HCT116 (cell line): ENCODE measurements around the gene PPIF. TPM values are rescaled to one million over a fixed set of nuclear protein-coding genes. Genes with fewer than 3 reads are reported as not detected.

Source experiments
- ATAC-seq: fragments of 200-7000 bp; cut with Tn5 transposase; 2 replicates; pipeline ENCODE4 v1.9.1; 2020; ENCODE audit warnings: mild to moderate bottlenecking, moderate library complexity
- BruUV-seq: library from RNA; stranded (reverse); fragments of 400-500 nt; replicated peaks from 2 replicates; lab custom pipeline; 2021; lab: Mats Ljungman, UMichigan
- CTCF ChIA-PET: fragments of 300-600 bp; sonication (Branson Sonifier 250); formaldehyde crosslinking; loops from one replicate; lab custom pipeline; 2021; ENCODE audit warnings: antibody characterized with exemption; lab: Charles Lee
- POLR2A ChIA-PET: fragments of 300-600, 350-600 bp; sonication (Branson Sonifier 250); formaldehyde crosslinking; loops from one replicate; lab custom pipeline; 2021; ENCODE audit warnings: antibody characterized with exemption; lab: Charles Lee
- RAD21 ChIA-PET, 2 experiments: fragments of 300-600 bp; sonication (Branson Sonifier 250); formaldehyde crosslinking; loops; one replicate each; lab custom pipeline; 2023; ENCODE audit warnings: low total read pairs in 2 of 2; ENCODE audit not compliant: uncharacterized antibody in 2 of 2, unreplicated experiment in 2 of 2, low non-redundant PET in 1 of 2; lab: Charles Lee
- DNase-seq: peaks from one replicate; pipeline ENCODE4 v3.0.0-alpha.2; 2010; ENCODE audit warnings: low read depth, low spot score
- H2AFZ ChIP-seq: fragments of 200-600 bp; shearing (Covaris generic), sonication (generic); 2 replicates; pipeline ENCODE4 v1.6.1; 2017; ENCODE audit warnings: low read depth, mixed run types, mixed read lengths, antibody characterized with exemption, low read length; ENCODE audit not compliant: poor library complexity, severe bottlenecking
- H3K27ac ChIP-seq: 2 replicates; pipeline ENCODE4 v1.5.1; 2012; ENCODE audit warnings: low read depth, low read length
- H3K27me3 ChIP-seq: fragments of 200-600 bp; sonication (generic); 2 replicates; pipeline ENCODE4 v1.6.1; 2016; ENCODE audit warnings: mixed run types, low read length, mixed read lengths; ENCODE audit not compliant: insufficient read depth
- H3K36me3 ChIP-seq, 2 experiments: fragments of 200-500 bp in 1 of 2; fragments of 200-600 bp in 1 of 2; sonication (Bioruptor generic) in 1 of 2; sonication (generic) in 1 of 2; 2 replicates each; pipeline versions ENCODE4 v1.5.1 to v1.6.1; 2014 to 2016; ENCODE audit warnings: low read length in 2 of 2, inconsistent platforms in 1 of 2, mixed read lengths in 1 of 2, mixed run types in 1 of 2; ENCODE audit not compliant: insufficient read depth in 2 of 2, control insufficient read depth in 1 of 2
- H3K4me1 ChIP-seq, 2 experiments: fragments of 200-600 bp in 1 of 2; sonication (generic) in 1 of 2; 2 replicates each; pipeline versions ENCODE4 v1.5.1 to v1.6.1; 2012 to 2017; ENCODE audit warnings: low read length in 2 of 2, inconsistent platforms in 1 of 2, mild to moderate bottlenecking in 1 of 2, mixed read lengths in 1 of 2, mixed run types in 1 of 2, moderate library complexity in 1 of 2; ENCODE audit not compliant: insufficient read depth in 2 of 2, control insufficient read depth in 1 of 2
- H3K4me2 ChIP-seq: fragments of 200-600 bp; sonication (generic); 2 replicates; pipeline ENCODE4 v1.6.1; 2017; ENCODE audit warnings: mixed run types, low read length, mixed read lengths
- H3K4me3 ChIP-seq, 2 experiments: fragments of 200-600 bp in 1 of 2; sonication (generic) in 1 of 2; replicated peaks in 1 of 2; 2 replicates each; pipeline ENCODE4 v1.5.1; 2011 to 2016; ENCODE audit warnings: low read length in 2 of 2, control low read depth in 1 of 2, low read depth in 1 of 2, mild to moderate bottlenecking in 1 of 2, mixed read lengths in 1 of 2, mixed run types in 1 of 2
- H3K79me2 ChIP-seq: fragments of 200-600 bp; sonication (generic); 2 replicates; pipeline ENCODE4 v1.6.1; 2017; ENCODE audit warnings: mild to moderate bottlenecking, mixed run types, low read length, moderate library complexity, mixed read lengths; ENCODE audit not compliant: insufficient read depth
- H3K9ac ChIP-seq: fragments of 200-600 bp; sonication (generic); 2 replicates; pipeline ENCODE4 v1.6.1; 2016; ENCODE audit warnings: low read length, mixed read lengths
- H3K9me2 ChIP-seq: fragments of 200-600 bp; sonication (generic), shearing (Covaris generic); 2 replicates; pipeline ENCODE4 v1.6.1; 2017; ENCODE audit warnings: mixed run types, mild to moderate bottlenecking, moderate library complexity; ENCODE audit not compliant: insufficient read depth
- H3K9me3 ChIP-seq, 2 experiments: fragments of 200-500 bp in 1 of 2; fragments of 200-600 bp in 1 of 2; sonication (Bioruptor generic) in 1 of 2; sonication (generic) in 1 of 2; 2 replicates each; pipeline ENCODE4 v1.6.1; 2014 to 2017; ENCODE audit warnings: low read length in 2 of 2, mixed read lengths in 2 of 2, inconsistent platforms in 1 of 2, low read depth in 1 of 2, mild to moderate bottlenecking in 1 of 2, mixed run types in 1 of 2, moderate library complexity in 1 of 2; ENCODE audit not compliant: control insufficient read depth in 1 of 2, insufficient read depth in 1 of 2
- H4K20me1 ChIP-seq: fragments of 200-600 bp; sonication (generic), shearing (Covaris generic); 2 replicates; pipeline ENCODE4 v1.6.1; 2017; ENCODE audit warnings: mixed run types, mild to moderate bottlenecking, moderate library complexity; ENCODE audit not compliant: insufficient read depth
- CBX3 ChIP-seq: IDR thresholded peaks from 2 replicates; pipeline ENCODE4 v1.6.1; 2012; ENCODE audit warnings: low read depth
- CEBPB ChIP-seq: IDR thresholded peaks from 2 replicates; pipeline ENCODE4 v1.6.1; 2012; ENCODE audit warnings: low read depth
- EGR1 ChIP-seq: IDR thresholded peaks from 2 replicates; pipeline ENCODE4 v1.6.1; 2012; ENCODE audit warnings: low read depth
- ELF1 ChIP-seq: IDR thresholded peaks from 2 replicates; pipeline ENCODE4 v1.6.1; 2012; ENCODE audit warnings: low read depth, borderline replicate concordance
- EZH2 ChIP-seq: fragments of 200-600 bp; sonication (generic); IDR thresholded peaks from 2 replicates; pipeline ENCODE4 v1.6.1; 2017; ENCODE audit warnings: antibody characterized with exemption, mixed run types
- EZH2phosphoT487 ChIP-seq: fragments of 200-600 bp; IDR thresholded peaks from 2 replicates; pipeline ENCODE4 v1.6.1; 2018; ENCODE audit warnings: antibody characterized with exemption, borderline replicate concordance
- FOSL1 ChIP-seq: IDR thresholded peaks from 2 replicates; pipeline ENCODE4 v1.6.1; 2012; ENCODE audit warnings: low read depth
- JUND ChIP-seq: IDR thresholded peaks from 2 replicates; pipeline ENCODE4 v1.6.1; 2012
- POLR2A ChIP-seq: IDR thresholded peaks from 2 replicates; pipeline ENCODE4 v1.7.0; 2011; ENCODE audit warnings: borderline replicate concordance; ENCODE audit not compliant: insufficient read depth, insufficient read length; ENCODE audit errors: extremely low read depth
- RAD21 ChIP-seq: IDR thresholded peaks from 2 replicates; pipeline ENCODE4 v1.6.1; 2012; ENCODE audit warnings: low read depth, mild to moderate bottlenecking
- SP1 ChIP-seq: IDR thresholded peaks from 2 replicates; pipeline ENCODE4 v1.6.1; 2012; ENCODE audit warnings: low read depth
- SRF ChIP-seq: IDR thresholded peaks from 2 replicates; pipeline ENCODE4 v1.6.1; 2012; ENCODE audit warnings: low read depth
- intact Hi-C: fragments of 100-400 bp; cut with micrococcal nuclease; formaldehyde crosslinking; loops from 2 replicates; pipeline ENCODE4 v1.10.0; 2022
- total RNA-seq: library from RNA; stranded (reverse); gene quantifications from one replicate; pipeline ENCODE4 v1.2.1, GENCODE V29; 2021; ENCODE audit not compliant: unreplicated experiment
- TF ChIP-seq, protein P1 (sequence below): IDR thresholded peaks from 2 replicates; pipeline ENCODE4 v1.6.1; 2012
- TF ChIP-seq, protein P2 (sequence below): IDR thresholded peaks from 2 replicates; pipeline ENCODE4 v1.6.1; 2012
- TF ChIP-seq, protein P3 (sequence below): IDR thresholded peaks from 2 replicates; pipeline ENCODE4 v1.6.1; 2012; ENCODE audit warnings: low read depth

The PPIF gene
- total RNA-seq, 1 experiment from 2014 or later = 85.0 TPM

DNA sequence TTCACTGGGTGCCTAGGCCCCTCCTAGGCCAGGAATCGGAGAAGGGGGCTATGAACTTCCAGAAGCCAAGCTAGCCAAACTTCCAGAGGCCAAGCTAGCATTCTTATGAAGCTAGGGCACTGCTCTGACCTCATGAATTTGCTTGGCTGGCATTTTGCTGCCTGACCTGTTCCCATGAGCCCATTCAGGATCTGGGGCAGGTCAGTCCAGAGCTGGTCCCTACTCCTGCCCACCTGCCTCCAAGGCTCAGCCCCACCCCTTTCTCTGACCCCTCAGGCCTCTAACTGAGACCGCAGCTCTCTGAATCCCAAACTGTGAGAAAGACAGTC, 1.3 kb upstream of the PPIF start:
- ChIA-PET RAD21 (no interaction called here), CTCF (interaction anchor here (1.9 to 2.7 kb wide), 2 partner anchors 20 to 142 kb away, joined by 5 to 7 read pairs; no protein-coding TSS in a partner anchor), POLR2A (no interaction called here)
- H3K9ac ChIP-seq = no peak overlapping the region
- peaks cover 7% of the 10 kb centered on the region; the same call in 1 of the 2 replicates for H4K20me1 ChIP-seq
- peaks cover 14 to 26% of the 10 kb centered on the region in 2 experiments; a peak in 3 of 4 replicates for H3K36me3 ChIP-seq
- H3K9me3 ChIP-seq = no peaks in the 10 kb centered on the region
- no peak overlapping the region for H3K27ac ChIP-seq
- no peaks in the 10 kb centered on the region for H3K9me2 ChIP-seq
- H3K27me3 ChIP-seq = no peaks in the 10 kb centered on the region
- no peak overlapping the region for H3K4me3 ChIP-seq
- DNase-seq (no peak), ATAC-seq (no peak)
- peaks cover 36% of the 10 kb centered on the region for H3K79me2 ChIP-seq
- H3K4me1 ChIP-seq = peaks cover 7 to 34% of the 10 kb centered on the region in 2 experiments; a peak in 3 of 4 replicates
- TF ChIP-seq CBX3 = no peak
- TF ChIP-seq EGR1 = no peak
- TF ChIP-seq CEBPB = no peak
- TF ChIP-seq, protein P1, sequence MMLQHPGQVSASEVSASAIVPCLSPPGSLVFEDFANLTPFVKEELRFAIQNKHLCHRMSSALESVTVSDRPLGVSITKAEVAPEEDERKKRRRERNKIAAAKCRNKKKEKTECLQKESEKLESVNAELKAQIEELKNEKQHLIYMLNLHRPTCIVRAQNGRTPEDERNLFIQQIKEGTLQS = no peak
- no peak for TF ChIP-seq RAD21
- no peak for TF ChIP-seq FOSL1
- no peak for TF ChIP-seq ELF1
- no peak for TF ChIP-seq EZH2
- no peak for TF ChIP-seq EZH2phosphoT487
- TF ChIP-seq JUND = no peak
- TF ChIP-seq, protein P2, sequence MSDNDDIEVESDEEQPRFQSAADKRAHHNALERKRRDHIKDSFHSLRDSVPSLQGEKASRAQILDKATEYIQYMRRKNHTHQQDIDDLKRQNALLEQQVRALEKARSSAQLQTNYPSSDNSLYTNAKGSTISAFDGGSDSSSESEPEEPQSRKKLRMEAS = no peak
- no peak for TF ChIP-seq SRF
- no peak for TF ChIP-seq POLR2A
- no peak for TF ChIP-seq SP1
- TF ChIP-seq, protein P3, sequence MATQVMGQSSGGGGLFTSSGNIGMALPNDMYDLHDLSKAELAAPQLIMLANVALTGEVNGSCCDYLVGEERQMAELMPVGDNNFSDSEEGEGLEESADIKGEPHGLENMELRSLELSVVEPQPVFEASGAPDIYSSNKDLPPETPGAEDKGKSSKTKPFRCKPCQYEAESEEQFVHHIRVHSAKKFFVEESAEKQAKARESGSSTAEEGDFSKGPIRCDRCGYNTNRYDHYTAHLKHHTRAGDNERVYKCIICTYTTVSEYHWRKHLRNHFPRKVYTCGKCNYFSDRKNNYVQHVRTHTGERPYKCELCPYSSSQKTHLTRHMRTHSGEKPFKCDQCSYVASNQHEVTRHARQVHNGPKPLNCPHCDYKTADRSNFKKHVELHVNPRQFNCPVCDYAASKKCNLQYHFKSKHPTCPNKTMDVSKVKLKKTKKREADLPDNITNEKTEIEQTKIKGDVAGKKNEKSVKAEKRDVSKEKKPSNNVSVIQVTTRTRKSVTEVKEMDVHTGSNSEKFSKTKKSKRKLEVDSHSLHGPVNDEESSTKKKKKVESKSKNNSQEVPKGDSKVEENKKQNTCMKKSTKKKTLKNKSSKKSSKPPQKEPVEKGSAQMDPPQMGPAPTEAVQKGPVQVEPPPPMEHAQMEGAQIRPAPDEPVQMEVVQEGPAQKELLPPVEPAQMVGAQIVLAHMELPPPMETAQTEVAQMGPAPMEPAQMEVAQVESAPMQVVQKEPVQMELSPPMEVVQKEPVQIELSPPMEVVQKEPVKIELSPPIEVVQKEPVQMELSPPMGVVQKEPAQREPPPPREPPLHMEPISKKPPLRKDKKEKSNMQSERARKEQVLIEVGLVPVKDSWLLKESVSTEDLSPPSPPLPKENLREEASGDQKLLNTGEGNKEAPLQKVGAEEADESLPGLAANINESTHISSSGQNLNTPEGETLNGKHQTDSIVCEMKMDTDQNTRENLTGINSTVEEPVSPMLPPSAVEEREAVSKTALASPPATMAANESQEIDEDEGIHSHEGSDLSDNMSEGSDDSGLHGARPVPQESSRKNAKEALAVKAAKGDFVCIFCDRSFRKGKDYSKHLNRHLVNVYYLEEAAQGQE = no peak
- TF ChIP-seq, all 23 proteins: peak for 0
- Histone ChIP-seq H3K4me2 (no peak overlapping the region), H2AFZ (no peak overlapping the region)
- intact Hi-C loops = no loop called here
- BruUV-seq = no TSS peak
